Adrenal gland (tissue), 12 donors: ENCODE measurements around the gene SMIM38. TPM values are rescaled to one million over a fixed set of nuclear protein-coding genes. Genes with fewer than 3 reads are reported as not detected.
"Not testable (repeated sequence)": the region's sequence is repeated elsewhere in the genome, so short reads cannot be mapped to it uniquely, and the experiment has no call there.

Experiments
- DNase-seq, 7 donors: peaks; one replicate each; pipeline ENCODE4 v3.0.0-alpha.2; 2019 to 2020
- H3K27ac ChIP-seq, 5 donors: fragments of 200-600 bp; sonication (generic) in 4 of 5; 1 replicate in 3 of 5; 2 replicates in 2 of 5; pipeline versions ENCODE4 v1.5.1 to v1.8.0; 2016 to 2020; ENCODE audit warnings: mild to moderate bottlenecking in 1 of 5
- H3K27me3 ChIP-seq: fragments of 200-600 bp; 2 replicates; pipeline ENCODE4 v1.8.0; 2021
- H3K36me3 ChIP-seq, 2 donors: fragments of 200-600 bp; replicated peaks in 1 of 2; 1 replicate in 1 of 2; 2 replicates in 1 of 2; pipeline versions ENCODE4 v1.5.1 to v1.8.0; 2018 to 2022
- H3K4me1 ChIP-seq, 2 donors: fragments of 200-600 bp; replicated peaks in 1 of 2; 1 replicate in 1 of 2; 2 replicates in 1 of 2; pipeline versions ENCODE4 v1.5.1 to v1.8.0; 2018 to 2021
- H3K4me3 ChIP-seq, 4 donors: fragments of 200-600 bp; sonication (generic) in 3 of 4; one replicate each; pipeline ENCODE4 v1.5.1; 2016 to 2018
- H3K9me3 ChIP-seq, 3 donors: fragments of 200-600 bp; sonication (generic) in 1 of 3; replicated peaks in 1 of 3; 1 replicate in 2 of 3; 2 replicates in 1 of 3; pipeline versions ENCODE4 v1.5.1 to v1.8.0; 2016 to 2021
- POLR2A ChIP-seq, 2 donors: fragments of 450-650 bp; IDR thresholded peaks; one replicate each; pipeline ENCODE4 v1.6.1; 2017; ENCODE audit warnings: antibody characterized with exemption in 2 of 2, mild to moderate bottlenecking in 2 of 2, moderate library complexity in 1 of 2
- WGBS, 4 donors: extraction: QIAGEN DNeasy Blood & Tissue Kit in 2 of 4; methylation state at CpG; one replicate each; pipeline versions ENCODE4 v1.1.5 to v1.1.7; 2013 to 2017; 5-methylcytosine and 5-hydroxymethylcytosine counted together
- intact Hi-C, 2 donors: fragments of 100-400 bp; cut with DNase I; formaldehyde crosslinking; loops; one replicate each; pipeline versions ENCODE4 v1.14.1 to v1.15.0; 2022 to 2023
- polyA plus RNA-seq, 3 donors: library from polyadenylated mRNA; stranded (reverse); fragments of 200-250 nt in 2 of 3; fragments of 350-450 nt in 1 of 3; fragmentation: Illumina TruSeq in 1 of 3; extraction: RNeasy Lipid Tissue Mini Kit (QIAGEN cat#74804) in 1 of 3; gene quantifications; one replicate each; pipeline ENCODE4 v1.2.3, GENCODE V29; 2013 to 2014
- total RNA-seq, 9 donors: library from RNA; depleted of rRNA in 4 of 9; stranded (reverse); fragments of >200 nt in 4 of 9; fragments of 120-200 nt in 1 of 9; fragmentation: NEBNext Ultra II Directional in 1 of 9; extraction: Animal tissue kit (Norgen Biotek cat#: 25700) in 1 of 9; gene quantifications; one replicate each; pipeline versions ENCODE4 v1.1.0 to v1.2.4, GENCODE V29; 2013 to 2023
- TF ChIP-seq, protein P1 (sequence below), 6 experiments: fragments of 450-650 bp in 4 of 6; fragments of 200-600 bp in 2 of 6; sonication (generic) in 1 of 6; IDR thresholded peaks; 1 replicate in 5 of 6; 2 replicates in 1 of 6; pipeline versions ENCODE4 v1.5.1 to v1.8.0; 2016 to 2021; ENCODE audit warnings: antibody characterized with exemption in 6 of 6, mild to moderate bottlenecking in 2 of 6, moderate library complexity in 1 of 6
- donor health status: healthy with polysubstance abuse.
- donor health status: Bipolar disorder and iron deficiency.
- donor health status: DM: yes; HTN: yes; CAD: no.
- donor health status: DM: no; HTN: no; CAD: no.
- donor health status: DM: no; HTN: no; CAD: no.
- donor health status: DM: yes; HTN: yes; CAD: no.

The SMIM38 gene
- total and polyA plus RNA-seq, 12 donors, result 0.11 to 0.33 (median 0.16) TPM; not detected in 4

DNA sequence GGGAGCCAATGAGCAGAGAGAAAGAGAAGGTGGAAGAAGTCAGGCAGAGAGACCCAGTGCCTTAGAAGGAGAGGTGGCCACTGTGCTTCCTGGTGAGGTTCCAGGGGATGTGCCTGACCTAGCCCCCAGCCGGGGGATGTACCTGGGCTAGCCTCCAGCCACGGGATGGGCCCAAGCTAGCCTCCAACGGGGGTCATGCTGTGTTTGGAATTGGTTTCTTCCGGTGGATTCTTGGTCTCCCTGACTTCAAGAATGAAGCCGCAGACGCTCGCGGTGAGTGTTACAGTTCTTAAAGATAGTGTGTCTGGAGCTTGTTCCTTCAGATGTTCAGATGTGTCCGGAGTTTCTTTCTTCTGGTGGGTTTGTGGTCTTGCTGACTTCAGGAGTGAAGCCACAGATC lies 6.9 kb upstream of the SMIM38 start:
- no peaks in the 10 kb centered on the region for H3K4me1 ChIP-seq
- DNase-seq, result no peak
- no peak for TF ChIP-seq POLR2A (IDR thresholded peaks at IDR 0.05)
- TF ChIP-seq, protein P1, sequence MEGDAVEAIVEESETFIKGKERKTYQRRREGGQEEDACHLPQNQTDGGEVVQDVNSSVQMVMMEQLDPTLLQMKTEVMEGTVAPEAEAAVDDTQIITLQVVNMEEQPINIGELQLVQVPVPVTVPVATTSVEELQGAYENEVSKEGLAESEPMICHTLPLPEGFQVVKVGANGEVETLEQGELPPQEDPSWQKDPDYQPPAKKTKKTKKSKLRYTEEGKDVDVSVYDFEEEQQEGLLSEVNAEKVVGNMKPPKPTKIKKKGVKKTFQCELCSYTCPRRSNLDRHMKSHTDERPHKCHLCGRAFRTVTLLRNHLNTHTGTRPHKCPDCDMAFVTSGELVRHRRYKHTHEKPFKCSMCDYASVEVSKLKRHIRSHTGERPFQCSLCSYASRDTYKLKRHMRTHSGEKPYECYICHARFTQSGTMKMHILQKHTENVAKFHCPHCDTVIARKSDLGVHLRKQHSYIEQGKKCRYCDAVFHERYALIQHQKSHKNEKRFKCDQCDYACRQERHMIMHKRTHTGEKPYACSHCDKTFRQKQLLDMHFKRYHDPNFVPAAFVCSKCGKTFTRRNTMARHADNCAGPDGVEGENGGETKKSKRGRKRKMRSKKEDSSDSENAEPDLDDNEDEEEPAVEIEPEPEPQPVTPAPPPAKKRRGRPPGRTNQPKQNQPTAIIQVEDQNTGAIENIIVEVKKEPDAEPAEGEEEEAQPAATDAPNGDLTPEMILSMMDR (IDR thresholded peaks at IDR 0.05), result no peak
- no peaks in the 10 kb centered on the region for H3K36me3 ChIP-seq
- no peaks in the 10 kb centered on the region for H3K9me3 ChIP-seq
- H3K27me3 ChIP-seq, result no peaks in the 10 kb centered on the region
- intact Hi-C loops, result no loop called here
- WGBS, 4 donors, result 86 to 95% (median 88%) methylated on average over 7 to 9 of the region's 9 CpGs
- no peak overlapping the region for H3K4me3 ChIP-seq
- H3K27ac ChIP-seq, result no peak overlapping the region

DNA sequence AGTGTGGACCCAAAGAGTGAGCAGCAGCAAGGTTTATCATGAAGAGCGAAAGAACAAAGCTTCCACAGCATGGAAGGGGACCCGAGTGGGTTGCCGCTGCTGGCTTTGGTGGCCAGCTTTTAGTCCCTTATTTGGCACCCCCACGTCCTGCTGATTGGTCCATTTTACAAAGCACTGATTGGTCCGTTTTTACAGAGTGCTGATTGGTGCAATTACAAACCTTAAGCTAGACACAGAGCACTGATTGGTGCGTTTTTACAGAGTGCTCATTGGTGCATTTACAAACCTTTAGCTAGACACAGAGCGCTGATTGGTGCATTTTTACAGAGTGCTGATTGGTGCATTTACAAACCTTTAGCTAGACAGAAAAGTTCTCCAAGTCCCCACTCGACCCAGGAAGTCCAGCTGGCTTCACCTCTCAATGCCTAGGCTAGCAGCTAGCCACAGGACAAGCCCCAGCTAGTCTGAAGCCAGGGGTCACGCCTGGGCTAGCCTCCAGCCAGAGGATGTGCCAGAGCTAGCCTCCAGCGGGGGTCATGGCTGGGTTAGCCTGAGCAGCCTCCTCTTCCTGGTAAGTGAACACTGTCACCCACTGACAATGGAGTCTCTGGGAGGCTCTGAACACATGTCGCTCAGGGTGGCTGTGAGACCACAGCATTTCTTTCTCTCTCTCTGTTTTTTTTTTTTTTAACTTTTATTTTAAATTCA lies 6.2 kb upstream of the SMIM38 start:
- H3K4me1 ChIP-seq, H3K27me3 ChIP-seq, intact Hi-C loops, H3K9me3 ChIP-seq, H3K27ac ChIP-seq, H3K36me3 ChIP-seq, H3K4me3 ChIP-seq, DNase-seq: not testable (repeated sequence)
- WGBS, 4 donors, result 85 to 89% (median 88%) methylated on average over 10 to 11 of the region's 11 CpGs

DNA sequence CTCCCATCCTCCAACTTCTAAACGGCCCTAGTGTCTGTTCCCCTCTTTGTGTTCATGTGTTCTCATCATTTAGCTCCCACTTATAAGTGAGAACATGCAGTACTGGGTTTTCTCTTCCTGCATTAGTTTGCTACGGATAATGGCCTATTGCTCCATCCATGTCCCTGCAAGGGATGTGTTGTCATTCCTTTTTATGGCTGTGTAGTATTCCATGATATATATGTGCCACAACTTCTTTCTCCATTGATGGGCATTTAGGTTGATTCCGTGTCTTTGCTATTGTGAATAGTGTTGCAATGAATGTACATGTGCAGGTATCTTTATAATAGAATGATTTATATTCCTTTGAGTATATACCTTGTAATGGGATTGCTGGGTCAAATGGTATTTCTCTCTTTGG lies 5.6 kb upstream of the SMIM38 start:
- Histone ChIP-seq H3K4me1 (no peaks in the 10 kb centered on the region), H3K4me3 (no peak overlapping the region), H3K27ac (no peak overlapping the region), H3K9me3 (no peaks in the 10 kb centered on the region), H3K27me3 (no peaks in the 10 kb centered on the region), H3K36me3 (no peaks in the 10 kb centered on the region)
- no peak for DNase-seq
- intact Hi-C loops, result no loop called here
- WGBS, 4 donors, result 81 to 84% (median 82%) methylated on average over 3 of the region's 3 CpGs
- TF ChIP-seq, protein P1 (IDR thresholded peaks at IDR 0.05), result no peak
- no peak for TF ChIP-seq POLR2A (IDR thresholded peaks at IDR 0.05)

DNA sequence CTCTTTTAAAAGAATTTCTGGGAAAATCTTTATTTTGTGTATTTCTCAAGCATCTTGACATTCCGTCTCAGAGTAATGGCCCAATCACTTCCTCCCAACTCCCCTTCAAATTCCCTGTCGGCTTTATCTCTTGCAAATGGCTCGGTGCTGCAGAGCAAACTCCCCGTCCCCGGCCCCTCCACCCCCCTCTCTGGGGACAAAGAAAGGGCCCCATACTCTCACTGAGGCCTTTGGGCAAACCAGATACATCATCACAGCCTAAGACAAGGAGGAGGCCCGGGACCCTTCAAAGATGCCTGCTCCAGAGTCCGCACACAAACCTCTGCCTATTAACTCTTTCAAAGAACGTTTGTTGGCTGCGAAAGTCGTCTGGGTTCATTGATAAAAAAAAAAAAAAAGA lies 3.9 kb upstream of the SMIM38 start:
- Histone ChIP-seq H3K4me1 (no peaks in the 10 kb centered on the region), H3K4me3 (no peak overlapping the region), H3K9me3 (no peaks in the 10 kb centered on the region), H3K36me3 (no peaks in the 10 kb centered on the region), H3K27ac (no peak overlapping the region), H3K27me3 (no peaks in the 10 kb centered on the region)
- 76 to 86% (median 84%) methylated on average over 10 of the region's 10 CpGs for WGBS, 4 donors
- TF ChIP-seq, protein P1 (IDR thresholded peaks at IDR 0.05), result no peak
- TF ChIP-seq POLR2A (IDR thresholded peaks at IDR 0.05), result no peak
- intact Hi-C loops, result no loop called here
- no peak for DNase-seq
